ENCODE measurements around the gene DCLK1.

DCLK1 gene

GRCh38 chr13:36086117-36086516 is 45.1 kb downstream of the DCLK1 start:
- TF ChIP-seq, protein P1, sequence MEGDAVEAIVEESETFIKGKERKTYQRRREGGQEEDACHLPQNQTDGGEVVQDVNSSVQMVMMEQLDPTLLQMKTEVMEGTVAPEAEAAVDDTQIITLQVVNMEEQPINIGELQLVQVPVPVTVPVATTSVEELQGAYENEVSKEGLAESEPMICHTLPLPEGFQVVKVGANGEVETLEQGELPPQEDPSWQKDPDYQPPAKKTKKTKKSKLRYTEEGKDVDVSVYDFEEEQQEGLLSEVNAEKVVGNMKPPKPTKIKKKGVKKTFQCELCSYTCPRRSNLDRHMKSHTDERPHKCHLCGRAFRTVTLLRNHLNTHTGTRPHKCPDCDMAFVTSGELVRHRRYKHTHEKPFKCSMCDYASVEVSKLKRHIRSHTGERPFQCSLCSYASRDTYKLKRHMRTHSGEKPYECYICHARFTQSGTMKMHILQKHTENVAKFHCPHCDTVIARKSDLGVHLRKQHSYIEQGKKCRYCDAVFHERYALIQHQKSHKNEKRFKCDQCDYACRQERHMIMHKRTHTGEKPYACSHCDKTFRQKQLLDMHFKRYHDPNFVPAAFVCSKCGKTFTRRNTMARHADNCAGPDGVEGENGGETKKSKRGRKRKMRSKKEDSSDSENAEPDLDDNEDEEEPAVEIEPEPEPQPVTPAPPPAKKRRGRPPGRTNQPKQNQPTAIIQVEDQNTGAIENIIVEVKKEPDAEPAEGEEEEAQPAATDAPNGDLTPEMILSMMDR (IDR thresholded peaks at IDR 0.05; ENCODE audit: control insufficient read depth, insufficient read depth, low read depth, low read length, missing control alignments) = no peak
- DNase-seq (ENCODE audit: low read depth) = no peak
- no peak overlapping the region for H3K4me3 ChIP-seq (ENCODE audit: control insufficient read depth, low read depth, low read length)

GRCh38 chr13:36084131-36084530 is 47.1 kb downstream of the DCLK1 start:
- TF ChIP-seq, protein P1 (IDR thresholded peaks at IDR 0.05; ENCODE audit: control insufficient read depth, insufficient read depth, low read depth, low read length, missing control alignments) = no peak
- no peak for DNase-seq (ENCODE audit: low read depth)
- no peak overlapping the region for H3K4me3 ChIP-seq (ENCODE audit: control insufficient read depth, low read depth, low read length)

DNA sequence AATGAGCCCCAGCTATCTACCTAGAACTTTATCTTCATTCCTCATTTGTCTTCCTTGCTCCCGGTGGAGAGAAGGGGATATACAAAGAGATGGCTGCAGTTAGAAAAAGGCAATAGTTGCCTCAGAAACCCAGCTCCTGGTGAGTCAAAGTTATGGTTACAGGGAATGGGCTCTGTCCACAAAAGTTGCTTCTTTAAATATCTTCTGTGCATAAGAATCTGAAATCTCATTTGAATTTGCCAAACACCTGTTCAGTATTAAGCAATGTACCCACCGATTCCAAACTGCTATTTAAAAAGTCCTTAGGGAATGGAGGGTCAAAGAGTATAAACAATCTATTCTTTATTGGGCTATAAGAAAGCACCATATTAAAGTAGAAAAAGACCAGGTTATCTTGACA is 48.4 kb downstream of the DCLK1 start:
- H3K4me3 ChIP-seq (ENCODE audit: control insufficient read depth, low read depth, low read length) = no peak overlapping the region
- TF ChIP-seq, protein P1 (IDR thresholded peaks at IDR 0.05; ENCODE audit: control insufficient read depth, insufficient read depth, low read depth, low read length, missing control alignments) = no peak
- no peak for DNase-seq (ENCODE audit: low read depth)

- TF ChIP-seq, protein P1 (IDR thresholded peaks at IDR 0.05; ENCODE audit: control insufficient read depth, insufficient read depth, low read depth, low read length, missing control alignments) = no peak
- DNase-seq (ENCODE audit: low read depth) = no peak
Measured at GRCh38 chr13:36082396-36082795, 48.8 kb downstream of the DCLK1 start.

DNA sequence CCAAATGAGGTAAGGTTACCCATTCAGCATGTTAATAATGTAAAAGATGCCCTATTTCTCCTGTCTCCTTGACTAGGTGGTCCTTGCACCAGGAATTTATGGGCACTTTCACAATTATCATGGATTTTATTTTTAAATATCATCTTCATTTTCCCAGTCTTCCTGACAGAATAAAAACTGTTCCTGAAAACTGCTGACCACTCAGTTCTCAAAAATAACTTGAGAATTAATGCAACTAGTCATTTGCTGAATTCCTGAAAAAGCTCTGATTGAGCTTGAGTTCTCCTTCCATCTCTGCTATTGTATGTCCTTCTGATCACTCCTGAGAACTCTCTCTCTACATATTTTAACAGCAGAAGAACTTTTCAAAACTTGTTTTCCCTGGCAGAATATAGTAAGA is 55.0 kb downstream of the DCLK1 start:
- H3K4me3 ChIP-seq (ENCODE audit: control insufficient read depth, low read depth, low read length) = no peak overlapping the region
- TF ChIP-seq, protein P1 (IDR thresholded peaks at IDR 0.05; ENCODE audit: control insufficient read depth, insufficient read depth, low read depth, low read length, missing control alignments) = no peak
- DNase-seq (ENCODE audit: low read depth) = no peak

More at GRCh38 chr13:36082396-36082795, 48.8 kb downstream of the DCLK1 start:
- no peak overlapping the region for H3K4me3 ChIP-seq (ENCODE audit: control insufficient read depth, low read depth, low read length)

- H3K4me3 ChIP-seq (ENCODE audit: control insufficient read depth, low read depth, low read length) = no peak overlapping the region
- TF ChIP-seq, protein P1 (IDR thresholded peaks at IDR 0.05; ENCODE audit: control insufficient read depth, insufficient read depth, low read depth, low read length, missing control alignments) = no peak
- DNase-seq (ENCODE audit: low read depth) = no peak
Measured at GRCh38 chr13:36074659-36075058, 56.5 kb downstream of the DCLK1 start.

Data from AG09309 (cell line).